Suprapubic skin (tissue), 4 donors: ENCODE measurements around the gene CCDC28A.

Source experiments
- CTCF ChIP-seq, 2 donors: fragments of 200-600 bp in 1 of 2; fragments of 450-650 bp in 1 of 2; sonication (generic) in 1 of 2; IDR thresholded peaks; one replicate each; pipeline ENCODE4 v1.5.1; 2016 to 2019; ENCODE audit warnings: antibody characterized with exemption in 2 of 2, mild to moderate bottlenecking in 1 of 2, moderate library complexity in 1 of 2
- EP300 ChIP-seq: sonication (generic); formaldehyde crosslinking; IDR thresholded peaks from one replicate; pipeline ENCODE4 v1.6.1; 2017; ENCODE audit warnings: antibody characterized with exemption
- POLR2AphosphoS5 ChIP-seq, 3 donors: sonication (generic); formaldehyde crosslinking; IDR thresholded peaks; one replicate each; pipeline ENCODE4 v1.6.1; 2017; ENCODE audit warnings: antibody characterized with exemption in 3 of 3

GRCh38 chr6:138778331-138778730, 4.8 kb downstream of the CCDC28A start:
- TF ChIP-seq EP300 (no peak), POLR2AphosphoS5 (IDR thresholded peaks at IDR 0.05) (no peak), CTCF (IDR thresholded peaks at IDR 0.05) (no peak)
